ENCODE data around the gene NMRAL1.

- no peak for TF ChIP-seq CTCF (IDR thresholded peaks at IDR 0.05)
- no peak for TF ChIP-seq POLR2A (IDR thresholded peaks at IDR 0.05)
Observed at GRCh38 chr16:4433228-4433627, 41.2 kb downstream of the NMRAL1 start.

All from Peyer's patch (tissue), 4 donors.